Measurements from ENCODE around the gene GRIN3B. TPM values are rescaled to one million over a fixed set of nuclear protein-coding genes. Genes with fewer than 3 reads are reported as not detected.
"Not testable (repeated sequence)": the region's sequence is repeated elsewhere in the genome, so short reads cannot be mapped to it uniquely, and the experiment has no call there.

GRIN3B gene, protein sequence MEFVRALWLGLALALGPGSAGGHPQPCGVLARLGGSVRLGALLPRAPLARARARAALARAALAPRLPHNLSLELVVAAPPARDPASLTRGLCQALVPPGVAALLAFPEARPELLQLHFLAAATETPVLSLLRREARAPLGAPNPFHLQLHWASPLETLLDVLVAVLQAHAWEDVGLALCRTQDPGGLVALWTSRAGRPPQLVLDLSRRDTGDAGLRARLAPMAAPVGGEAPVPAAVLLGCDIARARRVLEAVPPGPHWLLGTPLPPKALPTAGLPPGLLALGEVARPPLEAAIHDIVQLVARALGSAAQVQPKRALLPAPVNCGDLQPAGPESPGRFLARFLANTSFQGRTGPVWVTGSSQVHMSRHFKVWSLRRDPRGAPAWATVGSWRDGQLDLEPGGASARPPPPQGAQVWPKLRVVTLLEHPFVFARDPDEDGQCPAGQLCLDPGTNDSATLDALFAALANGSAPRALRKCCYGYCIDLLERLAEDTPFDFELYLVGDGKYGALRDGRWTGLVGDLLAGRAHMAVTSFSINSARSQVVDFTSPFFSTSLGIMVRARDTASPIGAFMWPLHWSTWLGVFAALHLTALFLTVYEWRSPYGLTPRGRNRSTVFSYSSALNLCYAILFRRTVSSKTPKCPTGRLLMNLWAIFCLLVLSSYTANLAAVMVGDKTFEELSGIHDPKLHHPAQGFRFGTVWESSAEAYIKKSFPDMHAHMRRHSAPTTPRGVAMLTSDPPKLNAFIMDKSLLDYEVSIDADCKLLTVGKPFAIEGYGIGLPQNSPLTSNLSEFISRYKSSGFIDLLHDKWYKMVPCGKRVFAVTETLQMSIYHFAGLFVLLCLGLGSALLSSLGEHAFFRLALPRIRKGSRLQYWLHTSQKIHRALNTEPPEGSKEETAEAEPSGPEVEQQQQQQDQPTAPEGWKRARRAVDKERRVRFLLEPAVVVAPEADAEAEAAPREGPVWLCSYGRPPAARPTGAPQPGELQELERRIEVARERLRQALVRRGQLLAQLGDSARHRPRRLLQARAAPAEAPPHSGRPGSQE
- total RNA-seq (2014; rRNA removed; shearing (Covaris generic)): not detected in 2 replicates
- polyA plus RNA-seq (2014; cell fraction: nucleus; rRNA removed): 0.78 TPM in 1 of 2 replicates, not detected in the other

DNA sequence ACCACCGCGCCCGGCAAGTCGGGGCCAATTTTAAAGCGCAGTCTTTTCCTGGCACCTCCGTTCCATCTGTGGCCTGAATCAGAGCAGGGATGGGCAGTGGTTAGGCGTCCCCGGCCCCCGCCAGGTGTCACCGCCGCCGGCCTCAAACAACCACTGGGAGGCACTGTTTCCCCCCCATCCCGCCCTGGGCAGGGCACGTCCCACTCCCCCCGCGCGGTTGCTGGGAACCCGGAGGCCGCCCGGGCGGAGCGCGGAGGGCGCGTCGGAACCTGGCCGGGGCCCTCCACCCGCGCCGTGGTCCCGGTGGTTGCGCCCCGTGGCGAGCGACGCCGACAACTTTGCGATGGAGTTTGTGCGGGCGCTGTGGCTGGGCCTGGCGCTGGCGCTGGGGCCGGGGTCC is at the start of gene GRIN3B:
TSS of gene GRIN3B (plus strand) at position 325 of the 400 bp plus-strand sequence. CDS start at position 344, 19 bp downstream.
- DNase-seq (ENCODE audit: extremely low read depth, low read depth): peak; percentile 25

DNA sequence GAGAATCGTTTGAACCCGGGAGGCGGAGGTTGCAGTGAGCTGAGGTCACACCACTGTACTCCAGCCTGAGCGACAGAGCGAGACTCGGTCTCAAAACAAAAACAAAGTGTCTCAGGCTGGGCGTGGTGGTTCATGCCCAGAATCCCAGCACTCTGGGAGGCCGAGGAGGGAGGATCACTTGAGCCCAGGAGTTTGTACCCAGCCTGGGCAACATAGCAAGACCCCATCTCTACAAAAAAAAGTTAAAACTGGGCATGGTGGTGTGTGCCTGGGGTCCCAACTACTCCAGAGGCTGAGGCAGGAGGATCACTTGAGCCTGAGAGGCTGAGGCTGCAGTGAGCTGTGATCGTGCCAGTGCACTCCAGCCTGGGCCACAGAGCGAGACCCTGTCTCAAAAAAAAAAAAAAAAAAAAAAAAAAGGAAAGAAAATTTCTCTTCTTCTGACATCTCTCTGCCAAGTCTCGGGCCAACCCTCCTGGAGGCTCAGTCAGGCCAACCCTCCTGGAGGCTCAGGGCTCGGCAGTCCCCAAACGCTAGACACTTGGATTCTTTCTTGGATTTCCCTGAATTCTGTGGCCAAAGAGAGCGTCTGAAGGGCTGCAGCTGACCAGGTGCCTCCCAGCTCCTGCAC is 48.1 kb upstream of the GRIN3B start:
- DNase-seq (ENCODE audit: extremely low read depth, low read depth): no peak

DNA sequence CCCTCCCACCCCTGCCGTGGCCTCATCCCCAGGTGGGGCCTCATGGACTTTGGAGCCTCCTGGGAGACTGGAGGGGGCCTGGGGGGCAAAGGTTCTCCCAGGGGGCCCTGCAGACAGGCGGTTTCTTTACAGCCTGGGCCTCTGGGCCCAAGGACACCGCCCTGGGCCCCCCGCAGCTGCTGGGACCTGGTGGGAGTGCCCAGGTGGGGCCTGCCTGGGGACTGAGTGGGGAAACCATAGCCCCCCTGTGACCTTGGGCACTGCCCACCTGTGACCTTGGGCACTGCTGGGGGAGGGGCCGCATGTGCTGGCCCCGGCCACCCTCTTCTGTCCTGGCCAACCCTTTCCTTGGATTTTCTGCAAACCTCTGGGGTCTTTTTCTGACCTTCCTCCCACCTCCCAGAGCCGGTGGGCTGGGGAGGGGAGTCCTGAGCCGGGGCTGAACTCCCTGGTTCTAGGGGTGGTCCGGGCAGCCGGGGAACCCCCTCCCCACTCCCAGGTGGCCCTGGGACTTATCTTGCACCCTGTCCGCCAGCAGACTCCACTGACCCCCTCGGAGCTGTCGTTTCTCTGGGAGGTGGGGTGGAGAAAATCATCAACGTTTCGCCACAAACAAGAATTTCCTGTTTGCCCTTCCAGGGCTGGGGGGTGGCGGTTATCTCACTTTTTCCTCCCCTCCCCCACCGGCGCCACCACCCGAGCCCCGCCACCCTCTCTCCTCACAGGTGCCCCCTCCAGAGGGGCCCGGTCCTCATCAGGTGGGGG is 47.4 kb upstream of the GRIN3B start:
- DNase-seq (ENCODE audit: extremely low read depth, low read depth): no peak

DNA sequence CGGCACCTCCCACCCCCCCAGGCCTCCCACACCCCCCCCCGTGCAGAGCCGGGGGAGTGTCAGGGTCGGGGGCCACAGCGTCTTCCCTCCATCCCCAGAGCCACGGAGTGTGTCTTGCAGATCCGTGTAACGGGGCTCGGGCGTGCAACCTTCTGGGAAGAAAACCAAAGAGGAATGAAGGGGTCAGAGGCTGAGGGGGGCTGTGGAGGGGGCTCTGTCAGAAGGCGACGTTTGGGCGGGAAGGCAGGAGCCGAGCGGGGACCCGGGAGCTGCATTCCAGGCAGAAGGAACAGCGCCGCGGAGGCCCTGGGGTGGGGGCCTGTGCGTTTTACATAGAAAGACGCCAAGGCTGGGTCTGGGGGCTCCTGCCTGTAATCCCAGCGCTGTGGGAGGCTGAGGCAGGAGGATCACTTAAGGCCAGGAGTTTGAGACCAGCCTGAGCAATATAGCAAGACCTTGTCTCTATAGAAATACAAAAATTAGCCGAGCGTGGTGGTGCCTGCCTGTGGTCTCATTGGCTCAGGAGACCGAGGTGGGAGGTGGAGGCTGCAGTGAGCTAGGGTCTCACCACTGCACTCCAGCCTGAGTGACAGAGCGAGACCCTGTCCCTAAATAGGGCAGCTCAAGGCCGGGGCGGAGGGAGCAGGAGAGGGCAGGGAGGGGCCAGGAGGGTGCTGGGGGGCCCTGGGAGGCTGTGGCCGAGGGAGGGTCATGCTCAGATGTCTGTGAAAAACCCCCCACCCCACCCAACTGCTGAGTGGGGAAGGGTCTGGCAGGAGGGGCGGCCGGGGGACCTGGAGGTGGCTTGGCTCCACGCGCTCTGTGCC is 46.6 kb upstream of the GRIN3B start:
- no peak for DNase-seq (ENCODE audit: extremely low read depth, low read depth)

DNA sequence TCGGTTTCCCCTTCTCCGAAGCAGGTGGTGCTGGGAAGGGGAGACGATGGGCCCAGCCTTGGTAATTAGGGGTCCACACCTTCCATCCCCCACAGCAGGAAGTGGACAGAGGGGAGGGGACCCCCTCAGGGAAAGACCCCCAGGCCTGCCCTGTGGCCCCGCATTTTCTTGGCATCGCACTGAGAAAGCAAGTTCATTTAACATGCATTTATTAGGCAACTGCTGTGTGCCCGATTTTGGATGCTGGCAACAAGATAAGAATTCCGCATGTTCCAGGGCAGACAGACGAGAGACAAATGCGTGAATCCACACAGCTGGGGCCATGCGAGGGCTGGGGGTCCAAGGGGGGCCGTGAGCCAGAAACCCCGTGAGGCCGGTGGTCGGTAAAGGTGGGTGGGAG is 45.9 kb upstream of the GRIN3B start:
- no peak for DNase-seq (ENCODE audit: extremely low read depth, low read depth)

DNA sequence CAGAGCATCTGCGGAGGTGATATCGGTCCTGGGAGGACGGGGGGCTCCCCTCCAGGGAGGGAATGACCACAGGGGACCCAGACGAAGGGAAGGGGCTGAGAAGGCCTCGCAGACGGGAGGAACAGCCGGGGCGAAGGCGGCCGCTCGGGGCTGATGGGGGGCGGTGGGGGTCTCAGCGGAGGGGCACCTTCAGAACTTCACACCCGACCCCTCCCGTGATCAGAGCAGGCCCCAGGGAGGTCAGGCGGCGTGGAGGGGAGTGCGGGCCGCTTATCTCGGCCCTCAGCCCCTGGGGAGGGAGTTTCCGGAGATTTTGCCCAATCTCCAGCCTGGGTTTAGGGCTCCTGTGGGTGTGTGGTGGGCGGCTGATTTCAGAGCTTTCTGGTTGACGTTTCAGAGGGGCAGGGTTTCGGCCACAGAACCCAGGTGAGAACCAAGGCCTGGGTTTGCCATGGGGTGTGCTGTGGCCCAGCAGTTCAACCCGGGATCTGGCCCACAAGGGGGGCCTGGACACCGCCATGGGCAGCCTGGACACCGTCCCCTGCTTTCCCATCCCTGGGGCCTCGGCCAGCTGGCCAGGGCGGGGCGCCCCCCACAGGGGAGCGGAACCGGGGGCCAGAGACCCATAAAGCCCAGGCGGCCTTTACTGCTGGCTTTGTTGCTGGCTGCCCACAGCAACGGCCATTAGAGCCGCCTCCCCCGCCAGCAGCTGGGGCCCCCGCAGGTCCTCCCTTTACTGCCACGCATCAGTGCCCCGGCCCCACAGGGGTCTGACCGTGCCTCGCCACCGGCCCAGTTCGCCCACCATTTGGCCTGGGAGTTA is 45.3 kb upstream of the GRIN3B start:
- no peak for DNase-seq (ENCODE audit: extremely low read depth, low read depth)

DNA sequence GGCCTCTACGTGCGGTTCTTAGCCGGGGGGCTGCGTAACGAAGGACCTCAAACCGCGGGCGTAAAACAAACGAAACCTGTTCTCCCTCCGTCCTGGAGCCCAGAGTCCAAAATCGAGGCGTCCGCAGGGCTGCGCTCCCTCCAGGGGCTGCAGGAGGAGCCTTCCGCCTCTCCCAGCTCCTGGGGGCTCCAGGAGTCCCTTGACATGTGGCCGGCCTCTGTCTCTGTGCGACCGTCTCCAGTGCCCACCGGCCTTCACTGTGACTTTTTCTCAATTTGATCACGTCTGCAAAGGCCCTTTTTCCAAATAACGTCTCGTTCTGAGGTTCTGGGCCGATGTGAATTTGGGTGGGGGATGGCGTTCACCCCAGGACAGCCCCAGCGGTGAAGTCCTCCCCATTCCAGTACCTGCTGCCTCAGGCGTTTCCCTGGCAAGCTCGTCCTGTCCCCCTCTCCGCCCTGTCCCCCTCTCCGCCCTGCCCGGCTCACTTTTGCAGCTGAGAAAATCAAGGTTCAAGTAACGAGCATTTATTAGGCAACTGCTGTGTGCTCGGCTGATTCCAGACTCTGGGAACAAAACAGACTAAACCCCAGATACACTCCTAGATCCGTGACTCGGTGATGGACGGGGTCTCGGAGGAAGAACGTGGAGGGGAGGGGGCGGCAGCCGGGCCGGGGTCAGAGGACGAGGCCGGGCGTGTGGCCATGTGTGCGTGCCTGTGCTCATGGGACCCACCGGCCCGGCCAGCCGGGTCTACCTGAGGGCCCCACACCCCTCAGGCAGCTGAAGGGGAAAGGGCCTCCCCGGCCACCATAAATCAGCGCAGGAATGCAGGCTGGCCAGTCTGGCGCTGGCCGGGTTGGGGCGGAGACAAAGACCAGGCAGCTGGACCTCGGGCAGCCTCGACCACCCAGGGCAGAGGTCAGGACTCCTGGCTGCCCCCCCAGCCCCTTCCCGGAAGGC is 44.1 kb upstream of the GRIN3B start:
- no peak for DNase-seq (ENCODE audit: extremely low read depth, low read depth)

DNA sequence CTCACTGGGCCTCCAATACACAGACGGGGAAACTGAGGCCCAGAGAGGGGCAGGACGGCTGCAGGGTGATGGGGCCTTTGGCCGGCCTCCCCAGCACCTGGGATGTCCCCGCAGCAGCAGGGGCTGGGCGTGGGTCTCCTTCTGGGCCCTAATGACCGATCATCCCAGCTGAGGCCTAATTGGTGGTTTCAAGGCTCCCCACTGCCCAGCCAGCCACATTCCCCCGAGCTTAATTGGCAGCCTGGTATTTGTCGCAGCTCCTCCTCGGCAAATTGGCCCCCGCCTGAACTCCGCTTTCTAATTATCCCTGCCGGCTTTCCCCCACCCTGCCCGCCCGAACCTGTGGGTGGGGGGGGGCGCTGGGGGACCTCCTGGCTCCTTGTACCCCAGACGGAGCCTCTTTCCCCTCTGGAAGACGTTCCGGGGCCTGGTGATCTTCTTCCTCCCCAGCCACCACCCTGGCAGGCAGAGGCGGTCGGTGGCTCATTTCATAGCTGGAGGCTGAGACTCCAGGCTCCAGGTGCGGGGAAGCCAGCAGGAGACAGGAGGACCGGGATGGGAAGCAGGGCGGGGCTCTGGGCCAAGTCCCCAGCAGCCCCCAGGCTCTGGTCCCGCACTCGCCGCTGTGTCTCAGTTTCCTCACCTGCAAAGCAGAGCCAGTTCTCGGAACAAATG is 43.3 kb upstream of the GRIN3B start:
- DNase-seq (ENCODE audit: extremely low read depth, low read depth): no peak

DNA sequence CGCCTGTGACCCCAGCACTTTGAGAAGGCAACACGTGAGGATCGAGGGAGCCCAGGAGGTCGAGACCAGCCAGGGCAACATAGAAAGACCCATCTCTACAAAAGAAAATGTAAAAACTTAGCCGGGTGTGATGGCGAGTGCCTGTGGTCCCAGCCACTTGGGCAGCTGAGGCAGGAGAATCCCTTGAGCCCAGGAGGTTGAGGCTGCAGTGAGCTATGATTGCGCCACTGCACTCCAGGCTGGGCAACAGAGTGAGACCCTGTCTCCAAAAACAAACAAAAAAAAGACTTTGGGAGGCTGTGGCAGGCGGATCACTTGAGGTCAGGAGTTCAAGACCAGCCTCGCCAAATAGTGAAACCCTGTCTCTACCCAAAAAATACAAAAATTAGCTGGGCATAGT is 42.6 kb upstream of the GRIN3B start:
- not testable (repeated sequence) for DNase-seq (ENCODE audit: extremely low read depth, low read depth)

DNA sequence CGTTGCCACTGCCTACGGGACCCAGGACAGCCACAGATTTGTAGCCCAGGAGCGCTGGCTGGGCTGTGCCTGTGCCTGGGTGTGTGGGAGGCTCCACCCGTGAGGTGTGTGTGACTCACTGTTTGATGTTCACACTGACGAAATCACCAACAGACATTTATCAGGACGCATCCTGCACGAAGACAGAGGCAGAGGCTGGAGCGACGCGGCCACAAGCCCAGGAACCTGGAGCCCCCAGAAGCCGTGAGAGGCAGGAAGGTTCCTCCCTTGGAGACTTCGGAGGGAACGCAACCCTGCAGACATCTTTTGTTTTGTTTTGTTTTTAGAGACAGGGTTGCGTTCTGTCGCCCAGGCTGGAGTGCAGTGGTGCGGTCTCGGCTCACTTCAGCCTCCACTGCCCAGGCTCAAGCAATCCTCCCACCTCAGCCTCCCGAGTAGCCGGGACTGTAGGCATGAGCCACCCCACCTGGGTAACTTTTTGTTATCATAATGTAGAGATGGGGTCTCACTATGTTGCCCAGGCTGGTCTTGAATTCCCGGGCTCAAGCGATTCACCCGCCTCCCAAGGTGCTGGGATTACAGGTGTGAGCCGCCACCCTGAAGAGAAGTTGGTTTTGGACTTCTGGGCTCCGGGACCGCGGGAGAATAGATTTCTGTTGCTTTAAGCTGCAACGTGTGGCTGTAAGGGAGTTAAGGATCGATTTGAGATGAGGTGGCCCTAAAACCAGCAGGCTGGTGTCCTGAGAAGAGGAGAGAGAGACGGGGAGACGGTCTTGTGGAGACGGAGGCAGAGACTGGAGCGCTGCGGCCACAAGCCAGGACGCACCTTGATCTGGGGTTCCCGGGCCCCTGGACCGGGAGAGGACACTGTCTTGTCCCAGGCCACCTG is 41.0 kb upstream of the GRIN3B start:
- DNase-seq (ENCODE audit: extremely low read depth, low read depth): peak; percentile 44

DNA sequence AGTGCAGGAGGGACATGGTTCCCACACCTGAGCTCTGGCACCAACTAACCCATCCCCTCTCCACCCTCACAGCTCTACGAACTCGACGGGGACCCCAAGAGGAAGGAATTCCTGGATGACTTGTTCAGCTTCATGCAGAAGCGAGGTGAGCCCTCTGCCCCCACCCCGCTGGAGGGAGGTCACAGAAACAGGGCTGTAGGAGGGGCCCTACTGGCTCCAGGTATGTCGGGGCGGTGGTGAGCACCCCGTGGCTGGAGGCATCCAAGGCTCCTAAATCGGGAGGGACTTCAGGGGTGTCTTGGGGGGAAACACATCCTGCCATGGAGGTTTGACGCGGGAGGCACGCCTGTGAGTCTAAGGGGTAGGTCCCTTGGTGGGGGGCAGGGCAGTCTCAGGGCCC is 40.2 kb upstream of the GRIN3B start:
- DNase-seq (ENCODE audit: extremely low read depth, low read depth): no peak

DNA sequence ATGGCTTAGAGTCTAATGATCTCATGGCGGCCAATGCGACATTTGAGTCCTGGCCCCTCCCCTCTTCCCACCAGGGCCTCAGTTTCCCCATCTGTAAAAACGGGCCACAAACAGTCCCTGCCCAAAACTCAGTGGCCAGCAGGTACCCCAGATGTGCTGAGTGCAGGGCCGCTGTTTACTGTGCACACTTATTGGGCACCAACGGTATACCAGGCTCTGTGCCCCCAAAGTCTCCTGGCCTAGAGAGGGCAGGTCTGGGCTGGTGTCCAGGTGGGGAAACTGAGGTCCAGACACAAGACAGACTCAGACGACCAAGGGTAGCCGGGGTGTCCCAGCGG is 39.6 kb upstream of the GRIN3B start:
- no peak for DNase-seq (ENCODE audit: extremely low read depth, low read depth)

DNA sequence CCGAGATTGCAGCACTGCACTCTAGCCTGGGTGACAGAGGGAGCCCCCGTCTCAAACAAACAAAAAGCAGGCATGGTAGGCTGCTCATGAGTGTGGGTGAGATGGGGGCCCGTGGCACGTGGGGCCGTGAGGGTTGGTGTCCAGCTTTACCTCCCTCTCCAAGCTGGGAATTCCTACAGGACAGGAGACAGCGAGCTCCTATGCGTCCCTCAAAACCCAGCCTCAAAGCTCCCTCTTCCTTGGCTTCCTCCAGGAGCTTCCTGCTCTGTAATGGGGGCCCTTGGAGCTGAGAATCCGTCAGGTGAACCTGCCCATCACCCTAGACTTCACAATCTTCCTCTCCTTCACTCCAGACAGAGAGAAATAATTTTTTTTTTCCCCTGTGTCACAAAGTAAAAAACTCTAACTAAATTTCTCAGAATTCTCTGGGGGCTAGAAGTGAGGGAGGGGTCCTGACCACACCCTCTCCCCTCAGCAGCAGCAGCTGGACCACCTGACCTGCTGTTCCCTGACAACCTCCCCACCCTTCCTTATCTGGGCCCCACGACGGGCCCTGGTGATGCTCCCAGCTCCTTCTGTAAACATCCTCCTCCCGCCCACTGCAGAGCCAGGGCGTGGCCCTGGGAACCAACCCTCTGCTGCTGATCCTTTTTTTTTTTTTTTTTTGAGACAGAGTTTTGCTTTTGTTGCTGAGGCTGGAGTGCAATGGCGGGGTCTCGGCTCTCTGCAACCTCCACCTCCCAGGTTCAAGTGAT is 38.2 kb upstream of the GRIN3B start:
- no peak for DNase-seq (ENCODE audit: extremely low read depth, low read depth)

DNA sequence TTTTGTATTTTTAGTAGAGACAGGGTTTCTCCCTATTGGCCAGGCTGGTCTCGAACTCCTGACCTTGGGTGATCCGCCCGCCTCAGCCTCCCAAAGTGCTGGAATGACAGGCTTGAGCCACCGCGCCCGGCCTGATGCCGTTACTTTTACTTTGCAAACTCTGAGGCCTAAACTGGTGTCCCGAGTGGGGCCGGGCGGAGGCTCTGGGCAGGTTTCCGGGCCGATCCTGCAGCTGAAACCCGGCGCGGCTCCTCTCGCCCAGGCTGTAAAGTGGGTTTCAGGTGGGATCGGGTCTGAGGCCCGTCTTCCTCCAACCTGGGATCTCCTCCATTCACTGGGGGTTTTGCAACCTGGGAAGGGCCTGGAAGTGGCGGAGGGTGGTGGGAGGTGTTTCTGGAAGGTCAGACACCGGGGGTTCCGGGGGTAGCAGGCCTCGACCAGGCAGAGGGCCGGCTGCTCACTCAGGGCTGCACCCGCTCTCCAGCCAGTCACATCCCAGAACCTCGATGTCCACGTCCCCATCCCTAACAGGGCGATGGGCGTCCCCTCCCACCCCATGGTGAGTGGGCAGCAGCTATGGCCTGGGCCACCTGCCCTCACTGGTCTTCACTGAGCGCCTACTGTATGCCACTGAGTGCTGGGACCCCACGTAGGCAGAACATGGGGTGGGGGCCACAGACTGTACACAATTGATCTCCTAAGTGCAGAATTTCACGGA is 37.4 kb upstream of the GRIN3B start:
- DNase-seq (ENCODE audit: extremely low read depth, low read depth): no peak
